GM10847 (cell line): ENCODE data around the gene IFITM2.

Experiments used
- POLR2A ChIP-seq: IDR thresholded peaks from 2 replicates; pipeline ENCODE4 v1.6.1; 2011; ENCODE audit not compliant: insufficient read length; ENCODE audit errors: extremely low read depth

Gene IFITM2

DNA sequence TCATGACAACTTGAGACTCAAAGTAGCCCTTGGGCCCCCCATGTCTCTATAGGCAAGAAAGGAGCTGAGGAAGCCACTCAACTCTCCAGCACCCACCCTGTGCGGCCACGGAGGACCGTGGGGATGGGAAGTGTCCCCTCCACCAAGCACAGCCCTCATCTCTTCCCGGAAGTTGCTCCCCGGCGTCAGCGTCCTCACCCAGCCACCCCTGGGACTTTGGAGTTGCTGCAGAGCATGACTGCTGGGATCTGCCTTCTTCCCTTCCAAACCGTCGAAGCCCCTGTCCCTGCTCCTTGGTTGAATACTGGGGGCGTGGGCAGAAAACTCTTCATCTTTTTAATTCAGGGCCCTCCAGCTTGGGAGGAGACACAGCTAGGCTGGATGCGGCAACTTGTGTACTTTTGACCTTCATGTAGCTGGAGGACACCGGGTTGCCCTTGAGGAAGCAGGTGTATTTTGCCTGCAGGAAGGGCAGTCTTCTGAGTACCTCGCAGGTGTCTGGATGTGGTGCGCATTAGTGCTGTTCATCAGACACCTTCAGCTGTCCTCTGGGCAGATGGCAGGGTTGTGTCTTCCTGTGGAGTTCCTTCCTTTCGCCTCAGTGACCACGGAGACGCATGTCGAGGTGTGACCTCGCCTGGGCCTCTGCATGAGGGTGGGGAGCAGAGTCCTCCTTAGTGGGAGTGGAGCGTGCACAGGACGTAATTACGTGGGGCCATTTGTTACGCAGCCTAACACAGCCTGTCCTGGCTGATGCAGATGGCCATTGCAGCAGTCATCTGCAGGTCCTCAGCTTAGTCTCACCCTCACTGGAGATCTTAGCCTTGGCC lies 25.2 kb downstream of the IFITM2 start:
- TF ChIP-seq POLR2A, result no peak

DNA sequence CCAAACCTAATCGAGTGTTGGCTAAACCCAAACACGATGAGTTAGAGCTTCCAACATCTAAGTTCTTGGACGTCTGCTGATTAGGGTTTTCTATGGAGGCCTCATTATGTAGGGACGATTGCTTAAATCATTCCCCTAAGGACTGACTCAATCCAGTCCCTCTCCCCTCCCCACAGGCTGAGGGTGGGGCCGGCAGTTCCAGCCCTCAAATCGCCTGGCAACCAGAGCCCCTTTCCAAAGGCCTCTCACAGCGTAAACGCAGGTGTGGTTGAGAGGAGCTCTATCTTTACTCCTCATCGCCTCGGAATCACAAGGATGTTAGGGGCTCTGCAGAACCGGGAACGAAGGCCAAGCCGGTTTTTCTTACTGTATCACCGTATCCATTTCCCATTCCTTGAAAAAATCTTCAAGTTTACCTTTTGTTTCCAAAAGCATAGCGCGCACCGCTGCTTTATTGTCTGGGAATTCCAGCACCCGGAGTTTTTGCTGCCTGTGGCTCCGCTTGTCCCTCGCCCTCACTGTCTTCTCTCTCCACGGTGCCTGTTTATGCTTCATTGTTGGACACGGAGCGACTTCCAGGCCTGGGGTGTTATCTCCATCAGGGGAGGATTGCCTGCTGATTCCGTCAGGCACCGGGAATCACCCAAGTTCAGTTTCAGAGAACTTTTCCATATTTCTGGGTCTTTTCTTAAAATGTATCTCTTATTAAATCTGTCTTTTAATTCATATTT lies 26.8 kb downstream of the IFITM2 start:
- TF ChIP-seq POLR2A, result no peak

DNA sequence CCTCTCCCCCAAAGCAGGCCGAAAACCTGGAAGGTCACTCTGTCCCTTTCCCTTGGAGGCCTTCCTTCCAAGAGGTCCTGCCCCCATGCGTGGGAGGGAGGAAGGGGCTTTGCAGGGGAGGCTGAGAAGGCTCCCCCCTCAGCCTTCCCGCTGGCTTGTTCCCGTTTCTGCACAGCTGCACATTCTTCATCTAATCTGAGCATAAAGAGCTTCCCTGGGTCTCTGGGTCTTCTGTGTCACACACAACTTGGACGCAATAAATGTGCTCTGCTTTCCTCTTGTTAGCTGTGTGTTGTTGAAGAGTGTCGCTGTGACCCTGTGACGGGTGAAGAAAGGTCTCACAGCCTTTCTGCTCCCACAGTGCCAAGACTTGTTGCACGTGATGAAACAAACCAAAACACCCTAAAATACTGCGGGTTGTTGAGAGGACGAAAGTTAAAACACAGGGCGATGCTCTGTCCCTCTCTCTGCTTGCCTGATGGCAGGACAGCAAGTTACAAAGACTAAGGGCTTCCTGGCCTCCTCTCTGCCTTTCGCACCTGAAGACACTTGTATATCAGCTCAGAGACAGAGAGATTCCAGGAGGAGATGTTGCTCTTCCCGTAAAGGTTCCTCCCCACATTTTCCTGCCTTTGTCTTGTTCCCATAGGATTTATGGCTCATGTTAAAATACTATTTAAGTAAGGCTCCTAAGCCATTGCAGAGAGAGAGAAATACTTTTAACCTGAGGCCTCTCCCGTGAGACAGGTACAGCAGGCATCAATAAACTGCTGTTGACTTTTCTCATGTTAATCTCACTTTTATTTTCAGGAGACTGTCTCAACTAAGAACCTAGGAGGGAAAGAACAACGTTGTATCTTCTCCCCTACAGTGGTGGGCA lies 28.4 kb downstream of the IFITM2 start:
- TF ChIP-seq POLR2A, result no peak

- TF ChIP-seq POLR2A, result no peak
These were observed 29.1 kb downstream of the IFITM2 start for GRCh38 chr11:336659-337198.

GRCh38 chr11:337711-338110 lies 30.1 kb downstream of the IFITM2 start:
- no peak for TF ChIP-seq POLR2A

DNA sequence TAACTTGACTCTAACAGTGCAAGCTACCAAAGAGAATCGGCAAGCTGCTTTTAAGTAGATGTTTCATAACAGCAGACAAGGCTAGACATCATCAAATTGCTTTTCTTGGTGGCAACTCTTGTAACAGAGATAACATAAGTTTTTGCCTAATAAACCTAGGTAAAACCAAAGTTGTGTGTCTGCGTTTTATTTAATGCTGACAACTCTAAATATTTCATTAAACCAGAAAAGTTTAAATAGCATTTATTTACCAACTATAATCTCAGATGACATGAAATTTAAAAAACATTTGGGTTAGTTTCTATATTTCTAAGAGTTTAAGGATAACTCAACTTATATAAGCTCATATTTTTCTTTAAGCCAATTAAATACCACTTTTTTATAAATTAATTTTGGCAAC lies 32.3 kb downstream of the IFITM2 start:
- TF ChIP-seq POLR2A, result no peak

GRCh38 chr11:340539-341512 lies 33.2 kb downstream of the IFITM2 start:
- no peak for TF ChIP-seq POLR2A

GRCh38 chr11:342328-342727 lies 34.7 kb downstream of the IFITM2 start:
- no peak for TF ChIP-seq POLR2A

GRCh38 chr11:344836-345578 lies 37.4 kb downstream of the IFITM2 start:
- no peak for TF ChIP-seq POLR2A

DNA sequence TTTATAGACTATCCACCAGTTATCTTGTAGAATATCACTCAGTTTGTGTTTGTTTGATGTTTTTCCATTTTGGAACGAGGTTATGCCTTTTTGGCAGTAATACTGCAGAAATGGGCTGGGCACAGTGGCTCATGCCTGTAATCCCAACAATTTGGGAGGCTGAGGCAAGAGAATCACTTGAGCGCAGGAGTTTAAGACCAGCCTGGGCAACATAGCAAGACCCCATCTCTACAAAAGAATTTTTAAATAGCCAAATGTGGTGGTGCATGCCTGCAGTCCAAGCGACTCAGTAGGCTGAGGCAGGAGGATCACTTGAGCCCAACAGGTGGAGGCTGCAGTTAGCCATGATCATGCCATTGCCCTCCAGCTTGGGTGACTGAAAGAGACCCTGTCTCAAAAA lies 38.9 kb downstream of the IFITM2 start:
- TF ChIP-seq POLR2A, result no peak

DNA sequence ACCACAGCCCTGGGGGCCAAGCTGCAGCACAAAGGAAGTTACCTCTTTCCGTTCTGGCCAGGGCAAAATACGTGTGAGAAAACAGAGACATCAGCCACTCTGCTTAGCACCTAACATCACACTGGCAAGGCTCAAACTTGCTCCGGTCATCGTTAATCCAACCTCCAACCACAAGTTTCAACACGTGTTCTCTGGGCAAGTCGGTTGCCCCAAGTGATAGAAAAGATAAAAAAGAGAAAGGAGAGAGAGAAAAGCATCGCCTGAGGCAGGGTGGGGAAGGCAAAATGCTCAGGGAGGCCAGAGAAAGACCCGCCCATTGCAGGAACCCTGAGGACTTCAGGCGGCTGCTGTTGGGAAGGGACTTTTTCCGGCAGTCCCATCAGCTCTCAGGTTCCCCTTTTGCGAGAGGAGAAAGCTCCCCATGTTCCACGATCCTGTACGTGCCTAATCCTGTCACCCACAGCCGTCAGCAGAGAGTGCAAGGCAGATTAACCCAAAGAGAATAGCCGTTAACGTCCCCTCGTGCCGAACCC lies 43.2 kb downstream of the IFITM2 start:
- no peak for TF ChIP-seq POLR2A

GRCh38 chr11:351411-351810 lies 43.8 kb downstream of the IFITM2 start:
- no peak for TF ChIP-seq POLR2A

GRCh38 chr11:352456-353031 lies 44.9 kb downstream of the IFITM2 start:
- no peak for TF ChIP-seq POLR2A

DNA sequence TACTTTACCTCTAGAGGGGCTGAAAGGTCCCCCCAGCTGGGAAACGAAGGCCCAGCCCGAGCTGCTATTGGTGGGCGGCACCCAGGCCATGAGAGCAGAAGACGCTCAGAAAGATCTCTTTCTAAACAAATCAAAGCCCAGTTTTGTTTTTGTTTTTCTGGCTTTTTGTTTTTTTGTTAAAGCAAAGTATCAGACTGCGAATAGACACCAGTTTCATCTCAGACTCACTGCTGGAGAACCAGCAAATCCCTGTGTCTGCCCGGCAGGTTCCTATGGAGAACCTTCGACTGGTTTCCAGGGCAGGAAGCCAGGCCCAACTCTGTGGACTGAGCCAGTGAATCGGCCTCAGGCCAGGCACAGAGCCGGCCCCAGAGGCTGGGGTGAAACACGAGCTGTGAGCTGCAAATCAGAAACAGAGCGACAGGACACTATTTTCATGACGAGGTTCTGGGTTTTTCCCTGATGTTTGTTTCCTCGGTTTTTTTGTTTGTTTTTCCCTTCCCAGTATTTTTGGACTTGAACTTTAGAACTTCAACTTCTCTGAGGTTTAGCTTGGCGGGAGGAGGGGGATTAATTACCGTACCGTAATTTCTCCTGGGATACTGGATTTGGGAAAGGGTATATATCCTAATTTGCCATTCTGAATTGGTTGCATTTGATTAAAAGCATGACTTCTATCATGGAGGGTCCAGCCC lies 45.7 kb downstream of the IFITM2 start:
- TF ChIP-seq POLR2A, result no peak
